GM19397 (cell line): ENCODE data around the gene MCRS1.

Source experiments
- ATAC-seq: cut with Tn5 transposase; IDR thresholded peaks from one replicate; pipeline ENCODE4 v1.9.1; 2021; ENCODE audit warnings: mild to moderate bottlenecking, moderate library complexity; ENCODE audit not compliant: unreplicated experiment

The MCRS1 gene

DNA sequence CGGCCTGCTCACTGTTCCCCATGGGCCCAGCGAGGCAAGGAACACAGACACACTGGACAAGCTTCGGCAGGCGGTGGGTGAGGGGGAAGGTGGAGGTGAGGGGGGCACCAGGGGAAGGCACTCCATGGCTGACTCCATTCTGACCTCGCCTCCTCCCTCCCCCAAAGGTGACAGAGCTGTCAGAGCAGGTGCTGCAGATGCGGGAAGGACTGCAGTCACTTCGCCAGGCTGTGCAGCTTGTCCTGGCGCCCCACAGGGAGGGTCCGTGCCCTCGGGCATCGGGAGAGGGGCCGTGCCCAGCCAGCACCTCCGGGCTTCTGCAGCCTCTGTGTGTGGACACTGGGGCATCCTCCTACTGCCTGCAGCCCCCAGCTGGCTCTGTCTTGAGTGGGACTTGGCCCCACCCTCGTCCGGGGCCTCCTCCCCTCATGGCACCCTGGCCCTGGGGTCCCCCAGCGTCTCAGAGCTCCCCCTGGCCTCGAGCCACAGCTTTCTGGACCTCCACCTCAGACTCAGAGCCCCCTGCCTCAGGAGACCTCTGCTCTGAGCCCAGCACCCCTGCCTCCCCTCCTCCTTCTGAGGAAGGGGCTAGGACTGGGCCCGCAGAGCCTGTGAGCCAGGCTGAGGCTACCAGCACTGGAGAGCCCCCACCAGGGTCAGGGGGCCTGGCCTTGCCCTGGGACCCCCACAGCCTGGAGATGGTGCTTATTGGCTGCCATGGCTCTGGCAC, 10.6 kb downstream of the MCRS1 start:
- ATAC-seq, result no peak

- no peak for ATAC-seq
These were observed 11.4 kb downstream of the MCRS1 start for GRCh38 chr12:49556391-49557186.

GRCh38 chr12:49555631-49556390, 12.1 kb downstream of the MCRS1 start:
- no peak for ATAC-seq

- ATAC-seq, result no peak
These were observed 13.7 kb downstream of the MCRS1 start for GRCh38 chr12:49554266-49554665.

DNA sequence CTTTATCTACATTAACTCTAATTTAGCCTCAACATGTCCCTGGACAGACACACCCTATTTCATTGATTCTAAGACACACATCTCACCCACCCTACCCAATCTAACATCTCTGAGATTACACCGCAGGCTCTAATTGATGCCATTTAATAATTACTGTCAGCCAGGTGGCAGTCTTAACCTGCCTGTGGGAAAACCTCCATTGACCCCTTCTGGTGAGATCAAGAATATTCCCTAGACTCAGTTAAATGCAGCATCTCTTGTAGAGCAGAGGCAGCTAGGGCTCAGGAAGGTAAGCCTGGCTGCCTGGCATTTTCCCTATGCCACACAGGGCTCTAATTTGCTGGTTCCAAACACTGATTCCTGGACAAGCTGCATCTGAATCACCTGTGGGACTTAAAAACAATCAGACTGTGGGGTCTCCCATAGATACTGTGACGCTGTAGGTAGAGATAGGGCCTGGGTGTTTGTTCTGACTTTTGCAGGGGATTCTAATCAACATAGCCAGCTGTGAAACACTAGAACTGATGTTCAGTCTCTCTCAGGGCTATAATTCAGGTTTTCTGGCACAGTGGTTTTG, 14.3 kb downstream of the MCRS1 start:
- ATAC-seq, result no peak

- ATAC-seq, result no peak
These were observed 15.0 kb downstream of the MCRS1 start for GRCh38 chr12:49552899-49553298.

DNA sequence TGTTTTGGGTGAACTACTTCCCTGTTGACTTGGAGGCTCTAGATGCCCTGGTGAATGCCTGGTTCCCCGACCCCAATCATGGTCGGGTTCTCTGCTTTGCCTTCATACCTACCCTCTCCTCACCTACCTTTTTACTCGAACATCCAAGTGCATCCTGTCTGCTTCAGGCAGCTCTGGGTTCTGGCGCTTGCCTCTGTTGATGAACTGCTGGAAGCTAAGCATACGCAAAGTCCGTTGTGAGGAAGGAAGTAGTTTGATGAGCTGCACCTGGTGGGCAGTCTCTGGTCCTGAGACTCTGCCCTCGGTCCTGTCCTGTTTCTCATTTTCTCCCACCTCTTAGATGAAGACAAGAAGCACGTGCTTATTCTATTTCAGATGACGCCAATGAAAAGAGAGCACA, 15.5 kb downstream of the MCRS1 start:
- no peak for ATAC-seq

GRCh38 chr12:49552014-49552413, 15.9 kb downstream of the MCRS1 start:
- ATAC-seq, result no peak

- ATAC-seq, result no peak
These were observed 17.2 kb downstream of the MCRS1 start for GRCh38 chr12:49550693-49551252.

GRCh38 chr12:49549735-49550692, 17.9 kb downstream of the MCRS1 start:
- ATAC-seq, result no peak

DNA sequence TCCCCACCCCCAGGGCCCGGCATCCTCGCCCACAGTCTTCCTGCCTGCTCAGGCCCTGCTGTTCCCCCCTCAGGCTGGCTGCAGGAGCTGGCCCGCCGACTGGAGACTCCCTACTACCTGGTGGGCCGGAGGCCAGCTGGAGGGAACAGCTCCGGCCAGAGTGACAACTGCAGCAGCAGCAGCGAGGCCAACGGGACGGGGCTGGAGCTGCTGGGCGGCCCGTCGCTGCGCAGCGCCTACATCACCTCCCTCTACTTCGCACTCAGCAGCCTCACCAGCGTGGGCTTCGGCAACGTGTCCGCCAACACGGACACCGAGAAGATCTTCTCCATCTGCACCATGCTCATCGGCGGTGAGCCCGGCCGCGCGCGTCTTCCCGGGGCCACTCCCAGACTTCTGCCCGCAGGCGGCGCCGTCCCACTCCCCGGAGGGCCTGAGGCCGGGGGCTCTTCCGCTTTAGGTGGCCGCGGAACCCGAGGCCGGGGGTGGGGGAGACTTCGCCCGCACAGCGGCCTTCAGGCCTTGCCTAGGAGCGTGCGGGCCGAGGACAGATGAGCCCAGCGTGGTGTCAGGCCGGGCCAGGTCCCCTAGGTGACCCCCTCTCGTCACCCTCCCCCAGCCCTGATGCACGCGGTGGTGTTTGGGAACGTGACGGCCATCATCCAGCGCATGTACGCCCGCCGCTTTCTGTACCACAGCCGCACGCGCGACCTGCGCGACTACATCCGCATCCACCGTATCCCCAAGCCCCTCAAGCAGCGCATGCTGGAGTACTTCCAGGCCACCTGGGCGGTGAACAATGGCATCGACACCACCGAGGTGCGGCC, 18.9 kb downstream of the MCRS1 start:
- no peak for ATAC-seq

GRCh38 chr12:49548481-49548821, 19.5 kb downstream of the MCRS1 start:
- no peak for ATAC-seq

- no peak for ATAC-seq
These were observed 20.8 kb downstream of the MCRS1 start for GRCh38 chr12:49547090-49547690.

DNA sequence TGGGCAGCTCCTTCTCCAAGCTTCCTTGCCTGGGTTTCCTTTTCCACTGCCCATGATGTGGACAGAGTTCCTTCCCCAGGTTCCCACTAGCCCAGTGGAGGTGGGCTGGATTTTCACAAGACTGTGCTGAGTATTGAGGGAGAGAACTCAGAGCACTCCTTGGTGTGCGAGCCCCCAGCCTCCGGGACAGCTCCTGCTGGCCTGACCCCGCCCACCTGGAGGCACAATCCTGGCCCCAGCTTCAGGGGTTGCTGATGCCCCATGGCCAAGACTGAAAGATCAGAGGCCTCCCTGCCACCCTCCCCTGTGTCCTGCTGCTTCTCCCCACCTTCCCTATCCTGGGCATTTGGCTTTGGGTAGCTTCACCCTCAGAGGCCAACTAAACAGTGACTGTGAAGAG, 21.5 kb downstream of the MCRS1 start:
- no peak for ATAC-seq

DNA sequence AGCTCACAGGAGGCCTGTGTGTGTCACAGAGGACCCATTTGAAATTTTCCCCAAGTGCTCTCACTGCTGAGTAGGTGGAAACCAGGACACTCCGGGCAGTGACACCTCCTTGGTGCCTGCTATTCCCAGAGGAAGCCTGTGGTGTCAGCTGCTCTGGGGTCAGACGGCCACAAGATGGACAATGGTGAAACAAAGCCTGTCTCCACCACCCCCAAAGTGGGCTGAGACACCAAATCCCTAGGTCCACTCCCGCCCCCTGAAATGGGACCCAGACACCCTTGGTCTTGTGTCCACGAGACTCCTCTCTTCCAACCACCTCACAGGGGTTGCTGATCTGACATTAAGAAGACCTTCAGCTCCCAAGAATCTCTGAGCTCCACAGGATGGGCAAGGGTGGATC, 22.1 kb downstream of the MCRS1 start:
- no peak for ATAC-seq

GRCh38 chr12:49543914-49544815, 23.8 kb downstream of the MCRS1 start:
- ATAC-seq, result no peak

DNA sequence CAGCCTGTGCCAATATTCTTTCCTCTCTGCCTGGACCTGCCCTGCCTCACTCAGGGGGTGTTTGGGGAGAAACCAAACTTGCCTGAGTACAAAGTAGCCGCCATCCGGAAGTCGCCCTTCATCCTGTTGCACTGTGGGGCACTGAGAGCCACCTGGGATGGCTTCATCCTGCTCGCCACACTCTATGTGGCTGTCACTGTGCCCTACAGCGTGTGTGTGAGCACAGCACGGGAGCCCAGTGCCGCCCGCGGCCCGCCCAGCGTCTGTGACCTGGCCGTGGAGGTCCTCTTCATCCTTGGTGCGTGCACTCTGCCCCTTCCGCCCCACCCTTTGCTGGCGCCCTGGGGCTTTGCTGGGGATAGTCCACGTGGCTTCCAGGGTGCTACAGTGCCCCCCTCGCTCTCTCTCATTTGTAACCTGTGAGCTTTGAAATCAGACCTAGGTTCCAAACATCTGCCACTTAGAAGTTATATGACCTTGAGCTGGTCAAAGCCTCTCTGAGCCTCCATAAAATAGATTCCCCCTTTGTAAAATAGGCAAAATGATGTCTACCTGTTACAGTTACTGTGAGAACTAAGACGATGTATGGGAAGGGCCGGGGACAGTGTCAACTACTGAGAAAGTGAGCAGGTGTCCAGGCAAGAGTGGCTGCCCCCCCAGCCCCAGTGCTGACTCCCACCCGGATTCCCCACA, 24.6 kb downstream of the MCRS1 start:
- no peak for ATAC-seq
